SH-SY5Y (cell line): ENCODE measurements around the gene CMTM3.

Source experiments
- GATA2 ChIP-seq: IDR thresholded peaks from 2 replicates; pipeline ENCODE4 v1.6.1; 2011; ENCODE audit warnings: mild to moderate bottlenecking, low read depth, low read length
- GATA3 ChIP-seq: IDR thresholded peaks from 2 replicates; pipeline ENCODE4 v1.6.1; 2011; ENCODE audit warnings: low read depth, mild to moderate bottlenecking, low read length, moderate library complexity

The CMTM3 gene

GRCh38 chr16:66614161-66614802, 9.8 kb downstream of the CMTM3 start:
- no peak for TF ChIP-seq GATA2
- TF ChIP-seq GATA3, result no peak

- TF ChIP-seq GATA2, result no peak
- TF ChIP-seq GATA3, result no peak
Observed at GRCh38 chr16:66616169-66616568, 11.7 kb downstream of the CMTM3 start.

- TF ChIP-seq GATA2, result no peak
- no peak for TF ChIP-seq GATA3
Observed at GRCh38 chr16:66616592-66616991, 12.1 kb downstream of the CMTM3 start.

GRCh38 chr16:66617010-66617434, 12.5 kb downstream of the CMTM3 start:
- no peak for TF ChIP-seq GATA3
- TF ChIP-seq GATA2, result no peak

- no peak for TF ChIP-seq GATA3
- TF ChIP-seq GATA2, result no peak
Observed at GRCh38 chr16:66617728-66618127, 13.2 kb downstream of the CMTM3 start.

GRCh38 chr16:66618588-66619375, 14.3 kb downstream of the CMTM3 start:
- TF ChIP-seq GATA2 (no peak), GATA3 (no peak)

- TF ChIP-seq GATA2, result no peak
- TF ChIP-seq GATA3, result no peak
Observed at GRCh38 chr16:66619534-66620428, 15.3 kb downstream of the CMTM3 start.

- no peak for TF ChIP-seq GATA3
- TF ChIP-seq GATA2, result no peak
Observed at GRCh38 chr16:66620429-66620795, 15.9 kb downstream of the CMTM3 start.

- TF ChIP-seq GATA2 (no peak), GATA3 (no peak)
Observed at GRCh38 chr16:66621973-66622372, 17.5 kb downstream of the CMTM3 start.

- no peak for TF ChIP-seq GATA3
- no peak for TF ChIP-seq GATA2
Observed at GRCh38 chr16:66622863-66623262, 18.4 kb downstream of the CMTM3 start.

- no peak for TF ChIP-seq GATA2
- TF ChIP-seq GATA3, result no peak
Observed at GRCh38 chr16:66623755-66624154, 19.3 kb downstream of the CMTM3 start.

GRCh38 chr16:66629856-66630255, 25.4 kb downstream of the CMTM3 start:
- TF ChIP-seq GATA3 (no peak), GATA2 (no peak)

- TF ChIP-seq GATA2, result no peak
- TF ChIP-seq GATA3, result no peak
Observed at GRCh38 chr16:66634527-66635196, 30.2 kb downstream of the CMTM3 start.

GRCh38 chr16:66635406-66635805, 30.9 kb downstream of the CMTM3 start:
- TF ChIP-seq GATA2, result no peak
- TF ChIP-seq GATA3, result no peak
